Body of pancreas (tissue), 4 donors: ENCODE results near the gene RAD50.

Experiments used
- POLR2A ChIP-seq, 3 donors: fragments of 450-650 bp; IDR thresholded peaks; one replicate each; pipeline ENCODE4 v1.6.1; 2016; ENCODE audit warnings: antibody characterized with exemption in 3 of 3, mild to moderate bottlenecking in 2 of 3
- TF ChIP-seq, protein P1 (sequence below), 7 experiments: fragments of 450-650 bp in 4 of 7; fragments of 200-600 bp in 3 of 7; sonication (generic) in 3 of 7; IDR thresholded peaks; one replicate each; pipeline ENCODE4 v1.5.1; 2016 to 2019; ENCODE audit warnings: antibody characterized with exemption in 7 of 7

DNA sequence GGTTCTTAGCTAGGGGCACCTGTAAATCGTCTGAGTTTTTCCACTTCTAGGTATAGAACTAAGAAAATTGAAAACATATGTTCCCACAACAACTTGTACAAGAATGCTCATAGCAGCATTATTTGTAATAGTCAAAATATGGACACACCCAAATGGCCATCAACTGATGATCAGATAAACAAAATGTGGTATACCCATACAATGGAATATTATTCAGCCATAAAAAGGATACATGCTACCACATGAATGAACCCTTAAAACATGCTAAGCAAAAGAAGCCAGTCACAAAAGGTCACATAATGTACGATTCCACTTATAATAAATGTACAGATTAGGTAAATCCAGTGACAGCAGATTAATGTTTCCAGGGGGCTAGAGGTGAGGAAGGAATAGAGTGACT lies 55.2 kb downstream of the RAD50 start:
- no peak for TF ChIP-seq POLR2A (IDR thresholded peaks at IDR 0.05)
- TF ChIP-seq, protein P1, sequence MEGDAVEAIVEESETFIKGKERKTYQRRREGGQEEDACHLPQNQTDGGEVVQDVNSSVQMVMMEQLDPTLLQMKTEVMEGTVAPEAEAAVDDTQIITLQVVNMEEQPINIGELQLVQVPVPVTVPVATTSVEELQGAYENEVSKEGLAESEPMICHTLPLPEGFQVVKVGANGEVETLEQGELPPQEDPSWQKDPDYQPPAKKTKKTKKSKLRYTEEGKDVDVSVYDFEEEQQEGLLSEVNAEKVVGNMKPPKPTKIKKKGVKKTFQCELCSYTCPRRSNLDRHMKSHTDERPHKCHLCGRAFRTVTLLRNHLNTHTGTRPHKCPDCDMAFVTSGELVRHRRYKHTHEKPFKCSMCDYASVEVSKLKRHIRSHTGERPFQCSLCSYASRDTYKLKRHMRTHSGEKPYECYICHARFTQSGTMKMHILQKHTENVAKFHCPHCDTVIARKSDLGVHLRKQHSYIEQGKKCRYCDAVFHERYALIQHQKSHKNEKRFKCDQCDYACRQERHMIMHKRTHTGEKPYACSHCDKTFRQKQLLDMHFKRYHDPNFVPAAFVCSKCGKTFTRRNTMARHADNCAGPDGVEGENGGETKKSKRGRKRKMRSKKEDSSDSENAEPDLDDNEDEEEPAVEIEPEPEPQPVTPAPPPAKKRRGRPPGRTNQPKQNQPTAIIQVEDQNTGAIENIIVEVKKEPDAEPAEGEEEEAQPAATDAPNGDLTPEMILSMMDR (IDR thresholded peaks at IDR 0.05): no peak
